H1 (cell line): ENCODE measurements around the gene SMOC2. TPM values are rescaled to one million over a fixed set of nuclear protein-coding genes. Genes with fewer than 3 reads are reported as not detected.

Experiments
- FOSL1 ChIP-seq: IDR thresholded peaks from 2 replicates; pipeline ENCODE4 v1.6.1; 2011; ENCODE audit warnings: mild to moderate bottlenecking, low read depth, low read length, moderate library complexity; ENCODE audit not compliant: insufficient read depth
- GABPA ChIP-seq: IDR thresholded peaks from 2 replicates; pipeline ENCODE4 v1.6.1; 2011; ENCODE audit warnings: mild to moderate bottlenecking, low read length, moderate library complexity, borderline replicate concordance; ENCODE audit not compliant: insufficient read depth
- KDM4A ChIP-seq: IDR thresholded peaks from one replicate; pipeline ENCODE4 v1.7.1; 2012; ENCODE audit warnings: low read depth, mild to moderate bottlenecking, moderate library complexity, low read length, inconsistent platforms; ENCODE audit not compliant: severe bottlenecking
- SIRT6 ChIP-seq: IDR thresholded peaks from one replicate; pipeline ENCODE4 v1.7.1; 2012; ENCODE audit warnings: low read length, inconsistent platforms
- SUZ12 ChIP-seq: fragments of 200-600 bp; sonication (generic); IDR thresholded peaks from 2 replicates; pipeline ENCODE4 v1.6.1; 2012; ENCODE audit warnings: mild to moderate bottlenecking, inconsistent platforms, low read length, moderate library complexity, mixed read lengths
- TCF12 ChIP-seq: IDR thresholded peaks from 2 replicates; pipeline ENCODE4 v1.6.1; 2011; ENCODE audit warnings: low read depth, mild to moderate bottlenecking, low read length
- TEAD4 ChIP-seq: IDR thresholded peaks from 2 replicates; pipeline ENCODE4 v1.6.1; 2012; ENCODE audit warnings: low read depth, low read length, inconsistent platforms, mixed read lengths
- polyA plus RNA-seq, 7 experiments: library from polyadenylated mRNA; depleted of rRNA in 3 of 7; stranded (reverse) in 5 of 7; unstranded in 2 of 7; fragments of >200 nt in 5 of 7; fragments of 200-250 nt in 2 of 7; gene quantifications; 1 replicate in 5 of 7; 2 replicates in 1 of 7; 4 replicates in 1 of 7; pipeline versions ENCODE4 v1.2.1 to v1.2.3, GENCODE V29; 2011 to 2013; ENCODE audit warnings: missing spikeins in 2 of 7, mixed read lengths in 2 of 7
- total RNA-seq: library from RNA; stranded (reverse); fragmentation: NEBNext Ultra II Directional; extraction: Animal tissue kit (Norgen Biotek cat#: 25700); gene quantifications from 2 replicates; pipeline ENCODE4 v1.2.1, GENCODE V29; 2021
- TF ChIP-seq, protein P1 (sequence below): fragments of 300-600 bp; sonication (generic); IDR thresholded peaks from 2 replicates; pipeline ENCODE4 v1.7.1; 2012; ENCODE audit warnings: low read length, moderate library complexity, mild to moderate bottlenecking, inconsistent platforms; ENCODE audit not compliant: insufficient replicate concordance

SMOC2 gene
- total and polyA plus RNA-seq, 2 of the 8 experiments (the other 6 are each of a cell fraction or from before 2014, with no cell fraction given) = 7.7 to 8.5 TPM

DNA sequence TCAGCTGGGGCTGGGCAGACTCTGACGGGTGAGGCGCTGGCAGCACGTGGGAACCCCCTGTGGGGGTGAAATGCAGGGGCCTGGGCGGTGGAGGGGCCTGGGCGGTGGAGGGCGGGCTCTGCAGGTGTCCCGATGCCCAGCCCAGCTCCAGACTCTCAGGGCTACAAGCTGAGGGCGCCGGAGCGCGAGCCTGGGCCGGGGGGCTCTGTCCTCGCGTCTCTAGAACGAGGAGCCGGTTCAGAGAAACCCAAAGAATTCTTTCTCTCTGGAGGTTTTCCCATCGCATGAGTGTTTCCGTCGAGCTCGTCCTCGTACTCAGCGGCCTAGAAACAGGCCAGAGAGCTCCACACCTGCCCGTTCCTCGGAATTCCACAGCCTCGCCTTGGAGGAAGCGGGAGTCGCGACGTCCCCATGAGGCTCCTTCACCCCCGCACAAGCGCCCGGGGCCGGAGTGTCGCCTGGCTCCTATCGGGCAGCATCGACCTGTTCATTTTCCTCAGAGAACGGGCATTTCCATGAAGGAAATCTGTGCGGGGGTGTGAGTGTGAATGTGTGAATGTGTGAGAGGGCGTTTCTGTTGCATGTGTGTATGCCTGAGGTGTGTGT is 76.9 kb downstream of the SMOC2 start (continued):
- TF ChIP-seq GABPA (no peak), TEAD4 (no peak), KDM4A (no peak), SIRT6 (no peak), TCF12 (no peak), SUZ12 (no peak), FOSL1 (no peak)
- TF ChIP-seq, protein P1, sequence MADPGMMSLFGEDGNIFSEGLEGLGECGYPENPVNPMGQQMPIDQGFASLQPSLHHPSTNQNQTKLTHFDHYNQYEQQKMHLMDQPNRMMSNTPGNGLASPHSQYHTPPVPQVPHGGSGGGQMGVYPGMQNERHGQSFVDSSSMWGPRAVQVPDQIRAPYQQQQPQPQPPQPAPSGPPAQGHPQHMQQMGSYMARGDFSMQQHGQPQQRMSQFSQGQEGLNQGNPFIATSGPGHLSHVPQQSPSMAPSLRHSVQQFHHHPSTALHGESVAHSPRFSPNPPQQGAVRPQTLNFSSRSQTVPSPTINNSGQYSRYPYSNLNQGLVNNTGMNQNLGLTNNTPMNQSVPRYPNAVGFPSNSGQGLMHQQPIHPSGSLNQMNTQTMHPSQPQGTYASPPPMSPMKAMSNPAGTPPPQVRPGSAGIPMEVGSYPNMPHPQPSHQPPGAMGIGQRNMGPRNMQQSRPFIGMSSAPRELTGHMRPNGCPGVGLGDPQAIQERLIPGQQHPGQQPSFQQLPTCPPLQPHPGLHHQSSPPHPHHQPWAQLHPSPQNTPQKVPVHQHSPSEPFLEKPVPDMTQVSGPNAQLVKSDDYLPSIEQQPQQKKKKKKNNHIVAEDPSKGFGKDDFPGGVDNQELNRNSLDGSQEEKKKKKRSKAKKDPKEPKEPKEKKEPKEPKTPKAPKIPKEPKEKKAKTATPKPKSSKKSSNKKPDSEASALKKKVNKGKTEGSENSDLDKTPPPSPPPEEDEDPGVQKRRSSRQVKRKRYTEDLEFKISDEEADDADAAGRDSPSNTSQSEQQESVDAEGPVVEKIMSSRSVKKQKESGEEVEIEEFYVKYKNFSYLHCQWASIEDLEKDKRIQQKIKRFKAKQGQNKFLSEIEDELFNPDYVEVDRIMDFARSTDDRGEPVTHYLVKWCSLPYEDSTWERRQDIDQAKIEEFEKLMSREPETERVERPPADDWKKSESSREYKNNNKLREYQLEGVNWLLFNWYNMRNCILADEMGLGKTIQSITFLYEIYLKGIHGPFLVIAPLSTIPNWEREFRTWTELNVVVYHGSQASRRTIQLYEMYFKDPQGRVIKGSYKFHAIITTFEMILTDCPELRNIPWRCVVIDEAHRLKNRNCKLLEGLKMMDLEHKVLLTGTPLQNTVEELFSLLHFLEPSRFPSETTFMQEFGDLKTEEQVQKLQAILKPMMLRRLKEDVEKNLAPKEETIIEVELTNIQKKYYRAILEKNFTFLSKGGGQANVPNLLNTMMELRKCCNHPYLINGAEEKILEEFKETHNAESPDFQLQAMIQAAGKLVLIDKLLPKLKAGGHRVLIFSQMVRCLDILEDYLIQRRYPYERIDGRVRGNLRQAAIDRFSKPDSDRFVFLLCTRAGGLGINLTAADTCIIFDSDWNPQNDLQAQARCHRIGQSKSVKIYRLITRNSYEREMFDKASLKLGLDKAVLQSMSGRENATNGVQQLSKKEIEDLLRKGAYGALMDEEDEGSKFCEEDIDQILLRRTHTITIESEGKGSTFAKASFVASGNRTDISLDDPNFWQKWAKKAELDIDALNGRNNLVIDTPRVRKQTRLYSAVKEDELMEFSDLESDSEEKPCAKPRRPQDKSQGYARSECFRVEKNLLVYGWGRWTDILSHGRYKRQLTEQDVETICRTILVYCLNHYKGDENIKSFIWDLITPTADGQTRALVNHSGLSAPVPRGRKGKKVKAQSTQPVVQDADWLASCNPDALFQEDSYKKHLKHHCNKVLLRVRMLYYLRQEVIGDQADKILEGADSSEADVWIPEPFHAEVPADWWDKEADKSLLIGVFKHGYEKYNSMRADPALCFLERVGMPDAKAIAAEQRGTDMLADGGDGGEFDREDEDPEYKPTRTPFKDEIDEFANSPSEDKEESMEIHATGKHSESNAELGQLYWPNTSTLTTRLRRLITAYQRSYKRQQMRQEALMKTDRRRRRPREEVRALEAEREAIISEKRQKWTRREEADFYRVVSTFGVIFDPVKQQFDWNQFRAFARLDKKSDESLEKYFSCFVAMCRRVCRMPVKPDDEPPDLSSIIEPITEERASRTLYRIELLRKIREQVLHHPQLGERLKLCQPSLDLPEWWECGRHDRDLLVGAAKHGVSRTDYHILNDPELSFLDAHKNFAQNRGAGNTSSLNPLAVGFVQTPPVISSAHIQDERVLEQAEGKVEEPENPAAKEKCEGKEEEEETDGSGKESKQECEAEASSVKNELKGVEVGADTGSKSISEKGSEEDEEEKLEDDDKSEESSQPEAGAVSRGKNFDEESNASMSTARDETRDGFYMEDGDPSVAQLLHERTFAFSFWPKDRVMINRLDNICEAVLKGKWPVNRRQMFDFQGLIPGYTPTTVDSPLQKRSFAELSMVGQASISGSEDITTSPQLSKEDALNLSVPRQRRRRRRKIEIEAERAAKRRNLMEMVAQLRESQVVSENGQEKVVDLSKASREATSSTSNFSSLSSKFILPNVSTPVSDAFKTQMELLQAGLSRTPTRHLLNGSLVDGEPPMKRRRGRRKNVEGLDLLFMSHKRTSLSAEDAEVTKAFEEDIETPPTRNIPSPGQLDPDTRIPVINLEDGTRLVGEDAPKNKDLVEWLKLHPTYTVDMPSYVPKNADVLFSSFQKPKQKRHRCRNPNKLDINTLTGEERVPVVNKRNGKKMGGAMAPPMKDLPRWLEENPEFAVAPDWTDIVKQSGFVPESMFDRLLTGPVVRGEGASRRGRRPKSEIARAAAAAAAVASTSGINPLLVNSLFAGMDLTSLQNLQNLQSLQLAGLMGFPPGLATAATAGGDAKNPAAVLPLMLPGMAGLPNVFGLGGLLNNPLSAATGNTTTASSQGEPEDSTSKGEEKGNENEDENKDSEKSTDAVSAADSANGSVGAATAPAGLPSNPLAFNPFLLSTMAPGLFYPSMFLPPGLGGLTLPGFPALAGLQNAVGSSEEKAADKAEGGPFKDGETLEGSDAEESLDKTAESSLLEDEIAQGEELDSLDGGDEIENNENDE = no peak
- TF ChIP-seq, all 59 proteins: peak for 0
